NCI-H2029 (cell line): ENCODE results near the gene GALNTL6.
"Not testable (repeated sequence)": the region's sequence is repeated elsewhere in the genome, so short reads cannot be mapped to it uniquely, and the experiment has no call there.

ENCODE experiments used
- DNase-seq: peaks from one replicate; lab custom pipeline; 2025; lab: John Stamatoyannopoulos, UW

Gene GALNTL6

DNA sequence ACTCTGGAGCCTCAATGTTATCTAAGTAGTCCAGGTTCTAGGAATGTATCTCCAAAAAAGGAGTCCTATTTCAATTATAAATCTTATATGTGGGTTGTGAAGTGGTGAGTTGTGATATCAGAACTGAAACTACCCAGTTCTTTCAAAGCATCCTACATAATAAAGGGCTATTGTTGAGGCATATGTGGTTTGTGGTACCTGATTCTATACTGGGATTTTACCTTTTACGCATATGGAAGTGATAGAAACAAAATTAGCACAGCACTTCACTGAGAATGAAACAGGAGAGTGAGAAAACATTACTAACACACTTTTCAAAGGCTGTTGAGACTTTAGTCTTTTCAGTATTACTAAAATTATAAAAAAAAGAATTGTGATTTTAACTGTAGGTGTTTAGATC, 937.7 kb downstream of the GALNTL6 start:
- DNase-seq: no peak

DNA sequence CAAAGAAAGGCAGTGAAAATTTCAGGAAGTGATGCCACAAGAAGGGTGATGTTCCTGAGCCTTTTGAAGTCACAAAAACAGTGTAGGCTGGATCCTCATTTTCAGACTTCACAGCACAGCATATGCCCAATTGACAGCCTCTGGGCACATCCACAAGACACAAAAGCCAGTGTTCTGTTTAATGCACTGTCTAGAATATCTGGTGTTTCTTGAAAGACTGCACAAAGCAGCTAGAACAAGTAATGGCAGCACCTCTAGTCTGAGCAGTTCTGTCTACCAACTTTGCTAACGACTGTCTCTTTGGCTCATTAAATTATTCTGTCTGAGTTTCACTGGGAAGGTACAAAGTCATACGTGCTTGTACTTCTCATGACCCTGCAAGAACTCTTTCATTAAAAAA, 938.3 kb downstream of the GALNTL6 start:
- DNase-seq: no peak

DNA sequence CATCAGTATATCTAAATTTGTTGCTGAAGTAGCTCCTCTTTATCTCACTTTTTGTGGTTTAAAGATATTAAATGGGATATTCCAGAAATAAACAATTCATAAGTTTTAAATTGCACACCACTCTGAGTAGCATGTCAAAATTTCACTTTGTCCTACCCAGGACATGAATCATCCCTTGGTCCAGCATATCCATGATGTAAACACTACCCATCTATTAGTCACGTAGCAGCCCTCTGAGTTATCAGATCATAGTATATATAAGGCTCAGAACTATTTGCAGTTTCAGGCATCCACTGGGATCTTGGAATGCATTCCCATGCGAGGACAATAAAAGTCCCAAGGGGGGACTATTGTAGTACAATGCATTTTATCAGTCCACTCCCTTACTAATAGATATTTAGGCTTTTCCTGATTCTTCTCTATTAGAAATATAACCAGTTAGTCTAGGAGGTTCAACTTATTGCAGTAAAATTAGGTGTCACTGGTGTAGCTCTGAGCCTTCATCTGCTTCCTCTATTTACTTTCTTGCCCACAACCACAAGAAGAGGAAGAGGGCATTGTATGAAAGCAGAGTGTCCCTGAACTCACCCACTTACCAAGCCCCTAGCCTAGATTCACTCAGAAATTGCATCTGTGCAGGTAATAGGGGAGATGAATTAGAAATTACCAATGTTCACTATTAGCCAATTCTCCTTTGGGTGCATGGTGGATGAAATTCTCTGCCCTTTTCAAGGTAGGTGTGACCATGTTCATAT, 945.6 kb downstream of the GALNTL6 start:
- DNase-seq: no peak

DNA sequence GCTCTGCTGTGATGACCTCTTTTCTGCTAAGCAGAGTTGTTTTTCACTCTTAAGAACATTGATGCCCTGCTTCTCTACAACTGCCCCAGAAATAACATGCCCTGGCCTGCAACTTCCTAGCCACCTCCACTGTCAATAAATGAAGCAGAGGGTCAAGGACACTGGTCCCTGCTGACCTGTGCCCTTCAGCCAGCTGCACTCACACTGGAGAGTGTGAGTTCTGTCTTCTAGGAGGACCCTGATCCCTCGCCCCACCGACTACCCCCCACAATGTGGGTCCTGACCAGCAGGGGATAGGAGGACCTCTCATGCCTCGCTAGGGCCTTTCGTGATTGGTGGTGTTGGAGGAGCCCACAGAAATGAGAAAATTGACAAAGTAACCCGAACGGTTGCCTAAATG, 947.3 kb downstream of the GALNTL6 start:
- DNase-seq: no peak

DNA sequence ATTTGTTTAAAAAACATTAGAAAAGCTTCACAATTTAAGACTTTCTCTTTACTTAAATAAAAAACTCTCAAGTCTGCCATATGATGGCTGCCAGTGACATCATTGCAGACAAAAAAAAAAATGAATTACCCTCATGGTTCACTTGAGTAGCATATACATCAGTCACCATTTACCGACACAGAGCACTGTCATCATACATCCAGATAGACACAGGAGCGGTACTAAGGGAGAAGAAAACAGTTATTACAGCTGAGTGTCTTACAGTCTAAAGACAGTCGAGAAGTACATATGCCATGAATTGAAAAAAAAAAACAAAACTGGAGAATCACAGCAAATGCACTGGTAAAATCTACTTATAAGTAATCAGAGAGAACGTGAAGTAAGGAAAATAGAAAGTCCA, 949.7 kb downstream of the GALNTL6 start:
- DNase-seq: no peak

DNA sequence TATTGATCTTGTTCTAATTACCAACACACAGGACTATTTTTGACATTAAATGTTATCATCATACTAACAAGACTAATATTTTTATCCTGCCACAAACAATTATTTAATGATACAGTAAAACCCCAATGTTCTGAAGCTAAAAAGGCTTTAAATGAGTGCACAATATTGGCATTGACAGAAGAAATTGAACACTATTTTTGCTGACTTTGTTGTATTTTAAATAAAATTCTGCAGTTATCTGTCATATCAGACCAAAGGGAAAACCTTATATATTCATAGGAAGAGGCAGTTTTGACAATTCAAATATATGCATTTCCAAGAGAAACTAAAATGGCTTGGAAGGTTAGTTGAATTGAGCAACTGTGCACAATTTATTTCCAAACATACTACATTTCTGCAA, 957.6 kb downstream of the GALNTL6 start:
- no peak for DNase-seq

DNA sequence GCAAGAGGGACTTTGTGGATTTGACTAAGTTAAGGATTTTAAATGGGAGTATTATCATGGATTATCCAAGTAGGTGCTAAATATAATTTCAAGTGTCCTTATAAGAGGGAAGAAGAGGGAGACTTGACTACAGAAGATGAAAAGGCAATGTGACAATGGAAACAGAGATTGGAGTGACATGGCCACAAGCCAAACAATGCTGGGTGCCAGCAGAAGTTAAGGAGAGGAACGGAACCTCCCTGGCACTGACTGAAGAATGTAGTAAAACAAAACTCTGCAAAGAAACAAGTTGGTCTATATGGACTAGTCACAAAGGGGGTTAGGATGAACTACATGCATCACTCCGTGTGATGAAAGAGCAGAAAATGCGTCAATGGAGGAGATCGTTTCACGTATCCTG, 959.6 kb downstream of the GALNTL6 start:
- no peak for DNase-seq

DNA sequence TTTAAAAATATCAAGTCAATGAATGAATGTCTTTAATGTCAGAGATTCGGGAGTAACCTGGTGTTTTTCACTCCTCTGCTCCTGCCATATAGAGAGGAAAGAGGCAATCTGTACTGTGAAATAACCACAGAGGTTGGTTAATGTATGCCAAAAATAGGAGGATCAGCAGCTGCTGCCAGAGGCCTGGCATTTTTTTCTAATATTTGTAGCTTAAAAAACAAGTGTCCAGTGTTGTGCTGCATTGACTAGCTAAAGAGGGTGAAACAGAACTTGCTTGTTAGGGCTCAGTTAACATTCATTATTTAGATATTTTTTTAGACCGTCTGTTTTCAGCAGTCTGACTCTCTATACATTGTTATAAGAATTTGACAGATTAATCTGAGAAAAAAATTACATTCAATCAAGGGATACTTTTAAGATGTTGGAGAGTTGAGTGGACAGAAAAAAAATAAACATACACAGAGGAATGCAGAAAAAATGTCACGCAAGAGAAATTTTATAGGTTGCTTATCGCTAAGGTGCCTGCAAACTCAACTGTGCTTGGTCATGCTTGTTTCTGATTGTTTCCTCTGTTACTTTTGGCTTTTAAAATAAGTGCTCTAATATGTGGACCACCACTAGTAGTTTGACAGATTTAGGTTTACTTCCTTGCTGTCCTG, 963.1 kb downstream of the GALNTL6 start:
- DNase-seq: no peak

DNA sequence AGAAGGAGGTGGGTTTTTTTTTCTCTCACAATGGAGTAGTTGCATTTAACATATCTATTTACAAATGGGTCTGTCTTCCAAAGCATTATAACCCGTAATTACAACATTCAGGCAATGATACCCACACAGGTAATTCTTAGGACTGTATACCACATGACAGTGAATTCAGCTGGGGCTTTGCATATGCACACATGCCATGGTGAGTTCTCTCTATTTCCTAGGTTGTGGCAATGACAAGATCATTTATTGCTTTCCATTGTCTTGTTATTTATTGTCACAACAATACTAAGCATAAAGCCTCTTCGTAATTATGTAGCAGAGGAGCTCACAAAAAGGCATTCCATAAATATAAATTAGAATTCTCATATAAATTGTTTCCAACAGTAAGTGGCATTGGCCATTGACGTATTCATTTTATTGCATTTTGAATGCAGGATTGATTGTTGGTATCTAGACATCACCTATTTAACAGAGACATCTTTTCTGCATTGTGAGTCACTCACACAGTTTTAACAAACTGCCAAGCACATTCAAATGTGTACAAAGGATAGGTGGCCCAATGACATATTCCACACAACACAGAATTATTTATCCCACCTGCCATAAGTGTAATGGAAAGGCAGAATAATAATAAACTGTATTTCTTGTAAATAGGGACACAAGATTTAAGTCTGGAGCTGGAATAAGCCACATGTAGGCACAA, 964.7 kb downstream of the GALNTL6 start:
- no peak for DNase-seq

DNA sequence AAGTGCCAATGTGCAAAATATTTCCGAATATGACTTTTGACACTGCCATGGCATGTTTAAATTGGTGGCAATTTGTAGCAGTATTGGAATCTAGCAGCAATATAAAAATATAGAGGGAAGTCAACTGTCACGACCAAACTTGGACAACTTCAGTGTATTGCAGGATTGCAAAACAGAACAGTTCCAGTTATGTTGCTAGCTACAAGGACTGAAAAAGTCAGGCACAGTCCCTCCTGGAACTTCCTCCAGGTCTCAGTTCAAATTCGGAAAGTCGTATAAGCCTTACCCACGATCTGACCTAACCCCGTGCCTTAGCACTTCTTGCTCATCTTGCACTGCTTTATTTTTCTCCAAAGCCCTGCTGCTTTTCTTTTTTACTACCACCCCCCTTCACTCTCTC, 965.4 kb downstream of the GALNTL6 start:
- no peak for DNase-seq

DNA sequence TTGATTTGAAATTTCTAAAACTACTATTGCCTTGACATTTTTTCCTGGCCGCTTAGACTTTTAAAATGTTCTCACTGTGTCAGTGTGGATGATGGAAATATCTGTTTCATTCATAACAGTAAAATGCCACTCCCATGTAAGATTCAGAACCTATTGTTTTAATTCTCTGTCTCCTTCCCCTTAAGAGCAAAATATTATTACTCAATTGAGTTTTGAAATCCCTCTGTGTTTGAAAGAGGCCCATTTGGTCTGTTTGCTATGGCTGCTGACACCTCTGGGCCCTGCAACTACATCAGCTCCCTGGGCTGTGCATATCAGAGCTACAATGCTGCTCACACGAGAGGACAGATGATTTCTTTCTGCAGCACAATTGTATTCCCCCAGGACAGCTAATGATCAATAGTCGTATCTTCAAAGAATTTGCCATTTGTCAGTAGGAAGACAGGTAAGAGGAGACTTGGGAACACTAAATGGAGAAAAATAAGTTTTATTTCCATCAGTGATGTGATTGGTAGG, 967.4 kb downstream of the GALNTL6 start:
- no peak for DNase-seq

DNA sequence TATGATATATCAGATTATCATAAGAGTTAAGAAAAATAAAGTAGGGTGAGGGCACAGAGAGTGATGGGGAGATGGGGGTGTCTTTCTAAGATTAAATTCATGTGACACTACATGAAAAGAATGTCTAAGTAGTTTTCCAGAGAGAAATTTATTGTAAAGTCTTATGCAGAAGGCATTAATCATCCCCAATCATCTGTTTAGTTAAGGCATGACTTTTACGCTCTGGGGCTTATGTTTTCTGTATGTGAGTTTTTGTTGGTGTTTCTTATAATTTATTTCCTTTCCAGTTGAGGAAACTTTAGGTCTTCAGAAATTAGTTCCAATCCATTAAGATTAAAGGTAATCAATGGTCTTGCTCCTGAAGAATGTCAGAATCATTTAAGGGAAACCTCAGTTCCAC, 972.4 kb downstream of the GALNTL6 start:
- DNase-seq: no peak

DNA sequence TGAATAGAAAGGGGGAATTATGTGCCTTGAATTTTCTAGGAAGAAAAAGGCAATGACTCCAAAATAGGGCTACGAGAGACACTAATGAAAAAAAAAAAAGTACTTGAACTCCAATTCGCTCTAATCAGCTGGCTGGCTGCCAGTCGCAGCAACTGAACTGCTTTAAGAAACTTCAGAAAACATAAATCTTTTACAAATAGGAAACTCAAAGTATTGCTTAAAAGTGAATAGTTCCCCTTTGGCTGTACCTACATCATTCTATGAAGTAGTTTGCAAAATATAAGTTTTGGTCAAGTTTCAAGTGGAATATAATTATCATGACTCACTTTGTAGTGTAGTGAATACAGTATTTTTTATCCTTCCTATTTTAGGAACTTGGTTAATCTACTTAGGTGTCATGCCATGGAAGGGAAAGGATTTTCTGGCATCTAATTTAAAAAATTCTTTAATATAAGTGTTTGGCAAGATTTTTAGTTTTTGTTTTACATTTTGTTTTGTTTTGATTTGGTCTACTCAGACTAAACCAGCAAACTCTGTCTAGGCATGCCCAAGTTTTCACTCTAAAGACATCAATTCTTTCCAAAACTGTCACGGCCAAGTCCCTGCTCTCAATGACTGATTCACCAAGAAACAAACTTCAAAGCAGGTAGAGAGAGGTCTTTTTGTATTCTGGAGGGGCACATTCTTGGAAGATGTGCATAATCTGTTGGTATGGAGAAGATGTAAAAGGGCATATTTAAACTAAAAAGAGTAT, 973.0 kb downstream of the GALNTL6 start:
- DNase-seq: no peak

DNA sequence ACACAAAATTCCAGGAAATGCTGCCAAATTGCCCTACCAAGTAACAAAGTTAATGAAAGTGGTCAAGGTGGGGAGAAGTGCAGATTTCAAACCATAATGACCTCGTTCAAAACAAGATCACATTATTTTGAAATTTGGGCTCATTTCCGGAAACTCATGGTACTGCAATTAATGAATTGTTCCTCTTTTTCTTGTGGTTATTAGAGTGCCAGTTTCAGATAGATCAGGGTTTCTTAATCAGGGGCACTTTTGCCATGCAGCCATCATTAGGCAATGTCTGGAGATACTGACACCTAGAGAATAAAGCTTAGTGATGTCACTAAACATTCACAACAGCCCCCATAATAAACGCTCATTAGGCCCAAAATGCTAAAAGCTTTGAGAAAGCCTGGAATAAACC, 973.9 kb downstream of the GALNTL6 start:
- no peak for DNase-seq

DNA sequence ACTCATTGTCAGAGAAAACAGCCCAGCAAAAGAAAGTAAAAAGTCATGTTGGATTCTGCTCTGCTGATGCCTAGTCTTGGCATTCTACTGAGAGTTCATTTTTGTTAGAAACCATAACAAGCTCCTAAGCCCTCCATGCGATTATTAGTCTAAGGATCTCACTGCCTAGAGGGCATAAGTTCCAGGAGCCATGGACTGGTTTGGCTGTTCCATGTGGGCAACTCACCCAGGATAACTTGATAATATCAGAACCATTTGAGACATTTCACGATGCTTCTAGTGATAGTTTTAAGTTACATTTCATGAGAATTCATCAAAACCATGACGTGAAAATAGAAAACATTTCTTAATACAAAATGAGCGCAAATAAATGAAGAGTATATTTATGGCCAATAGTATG, 978.6 kb downstream of the GALNTL6 start:
- DNase-seq: no peak

DNA sequence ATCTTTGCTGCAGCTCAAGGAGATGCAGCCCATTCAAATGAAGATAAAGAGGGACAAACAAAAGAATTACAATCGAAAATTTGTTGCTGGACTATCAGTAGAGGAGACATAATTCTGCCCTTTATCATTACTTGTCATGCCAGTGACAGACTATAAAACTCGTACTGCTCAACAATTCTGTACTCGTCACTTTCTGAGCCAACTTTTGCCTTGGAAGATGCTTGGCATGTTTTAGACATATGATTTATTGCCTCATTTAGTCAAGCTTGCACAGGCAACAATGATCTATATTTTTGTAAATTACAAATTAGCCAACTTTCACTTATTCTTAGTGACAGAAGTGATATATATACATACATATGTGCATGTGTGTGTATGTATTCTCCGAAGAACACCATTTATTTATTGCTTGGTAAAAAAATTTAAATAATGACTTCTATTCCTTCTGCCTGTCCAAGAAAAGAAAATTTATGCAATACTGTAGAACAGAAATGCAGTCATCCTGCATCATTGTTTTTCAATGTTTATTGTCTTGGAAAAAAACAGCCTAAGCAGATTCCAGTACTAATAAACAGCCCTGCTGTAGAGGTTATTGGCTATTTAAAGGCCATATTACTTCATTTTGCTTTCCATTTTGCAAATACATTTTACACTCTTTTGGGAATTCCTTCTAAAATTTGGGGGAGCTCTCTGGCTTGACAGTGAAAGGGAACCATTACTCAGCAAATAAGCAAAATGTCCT, 980.5 kb downstream of the GALNTL6 start:
- DNase-seq: no peak

DNA sequence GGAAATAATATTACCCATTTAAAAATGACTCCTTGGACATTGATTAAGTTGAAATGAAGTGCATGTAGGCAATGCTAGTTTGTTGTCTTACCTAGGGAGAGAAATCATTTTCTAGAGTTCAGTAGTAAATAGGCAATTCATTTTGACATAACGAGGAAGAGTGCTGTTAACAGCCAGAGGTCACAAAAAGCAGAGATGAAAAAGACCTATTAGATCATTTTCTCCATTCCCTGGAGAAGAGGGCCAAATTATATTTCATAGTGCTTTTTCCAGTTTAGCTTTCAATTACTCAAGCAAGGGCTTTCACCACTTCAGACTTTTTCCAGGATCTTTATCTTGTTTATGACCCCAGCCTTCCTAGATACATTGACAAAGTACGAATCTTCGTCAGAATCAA, 981.1 kb downstream of the GALNTL6 start:
- no peak for DNase-seq

DNA sequence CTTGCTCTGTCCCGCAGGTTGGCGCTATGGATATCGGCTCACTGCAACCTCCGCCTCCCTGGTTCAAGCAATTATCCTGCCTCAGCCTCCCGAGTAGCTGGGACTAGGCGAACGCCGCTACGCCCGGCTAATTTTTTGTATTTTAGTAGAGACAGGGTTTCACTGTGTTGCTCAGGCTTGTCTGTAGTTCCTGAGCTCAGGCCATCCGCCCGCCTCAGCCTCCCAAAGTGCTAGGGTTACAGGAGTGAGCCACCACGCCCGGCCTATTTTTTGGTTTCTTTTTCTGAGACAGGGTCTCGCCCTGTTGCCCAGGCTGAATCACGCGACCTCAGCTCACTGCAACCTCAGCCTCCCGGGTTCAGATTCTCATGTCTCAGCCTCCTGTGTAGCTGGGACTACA, 984.1 kb downstream of the GALNTL6 start:
- DNase-seq: not testable (repeated sequence)

DNA sequence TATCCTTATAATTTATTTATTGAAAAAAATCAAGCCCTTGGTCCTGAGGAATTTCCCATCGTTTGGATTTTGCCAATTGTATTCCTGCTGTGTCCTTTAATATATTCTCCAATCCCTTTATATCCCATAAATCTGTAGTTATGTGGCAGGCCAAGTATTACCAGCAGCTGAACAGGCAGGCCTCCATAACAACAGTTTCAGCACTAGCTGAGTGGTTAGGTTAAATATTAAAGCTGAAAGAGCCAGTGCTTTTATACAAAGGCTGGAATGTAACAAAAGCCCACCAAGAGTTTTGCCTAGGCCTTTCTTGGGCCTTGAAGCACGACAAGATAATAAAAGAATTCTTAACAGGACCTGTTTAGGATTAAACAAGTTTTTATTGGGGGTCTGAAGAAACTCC, 988.8 kb downstream of the GALNTL6 start:
- no peak for DNase-seq

DNA sequence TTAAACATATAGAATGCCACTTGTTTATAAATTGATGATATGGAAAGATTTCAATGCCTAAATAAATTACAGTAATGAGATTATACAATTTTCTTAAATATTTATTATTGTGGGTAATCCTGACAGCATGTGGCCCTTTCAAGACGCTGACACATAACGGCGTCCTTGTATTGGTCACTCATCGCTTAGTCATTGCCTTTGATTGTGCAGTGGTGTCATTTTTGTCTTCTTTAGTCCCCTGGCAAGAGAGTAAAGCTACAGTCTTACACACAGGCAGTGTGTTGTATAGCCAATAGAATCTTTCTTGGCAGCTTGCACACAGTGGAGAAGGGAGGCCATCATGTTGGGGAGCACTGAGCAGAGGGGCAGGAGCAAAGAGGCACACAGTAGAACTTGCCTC, 993.6 kb downstream of the GALNTL6 start:
- DNase-seq: no peak

DNA sequence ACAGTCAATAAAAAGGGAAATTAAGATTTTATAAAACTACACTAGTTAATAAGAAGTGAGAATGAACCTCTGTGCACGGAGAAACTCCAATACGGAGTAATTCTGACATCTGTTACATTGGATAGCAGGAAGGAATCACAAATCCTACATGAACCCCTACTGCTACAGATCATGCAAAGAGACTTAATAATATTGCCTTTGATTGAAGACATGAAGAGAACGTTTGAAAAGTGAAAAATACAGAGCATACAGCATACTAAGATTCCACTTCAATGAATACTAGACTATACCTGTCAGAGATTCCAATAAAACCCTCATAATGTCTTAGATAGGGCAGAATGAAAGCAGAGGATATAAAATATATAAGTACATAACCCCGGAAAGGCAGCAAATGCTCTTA, 995.0 kb downstream of the GALNTL6 start:
- DNase-seq: no peak

DNA sequence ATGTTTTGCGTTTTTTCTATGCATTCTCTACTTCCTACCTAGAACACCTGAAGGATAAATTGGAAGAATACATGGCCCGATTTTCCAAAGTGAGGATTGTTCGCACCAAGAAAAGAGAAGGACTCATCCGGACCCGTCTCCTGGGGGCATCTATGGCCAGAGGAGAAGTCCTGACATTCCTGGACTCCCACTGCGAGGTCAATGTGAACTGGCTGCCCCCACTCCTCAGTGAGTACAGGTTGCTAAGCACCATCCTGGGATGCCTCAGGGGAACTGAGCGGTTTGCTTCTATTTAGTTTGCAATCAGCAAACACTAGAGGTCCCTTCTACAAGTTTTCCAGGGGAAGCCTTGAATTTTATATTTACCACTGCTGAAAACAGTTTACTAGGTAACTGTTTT, 996.1 kb downstream of the GALNTL6 start:
- DNase-seq: no peak
